Measurements from ENCODE around the gene UMODL1.
"Not testable (repeated sequence)": the region's sequence is repeated elsewhere in the genome, so short reads cannot be mapped to it uniquely, and the experiment has no call there.

The UMODL1 gene

GRCh38 chr21:42171091-42172053 lies 100.3 kb downstream of the UMODL1 start:
- peak in 1 of 2 donors; percentile 12 for DNase-seq

- peak in 1 of 2 donors; percentile 13 for DNase-seq
These were observed 101.7 kb downstream of the UMODL1 start for GRCh38 chr21:42172596-42173483.

- peak in 1 of 2 donors; percentile 6 for DNase-seq
These were observed 103.1 kb downstream of the UMODL1 start for GRCh38 chr21:42174173-42174572.

GRCh38 chr21:42175110-42175710 lies 104.1 kb downstream of the UMODL1 start:
- DNase-seq, result peak in 1 of 2 donors; percentile 11

GRCh38 chr21:42176859-42177258 lies 105.7 kb downstream of the UMODL1 start:
- no peak for DNase-seq

GRCh38 chr21:42179316-42179715 lies 108.2 kb downstream of the UMODL1 start:
- peak in 1 of 2 donors; percentile 4 for DNase-seq

GRCh38 chr21:42180001-42180400 lies 108.9 kb downstream of the UMODL1 start:
- DNase-seq, result not testable (repeated sequence)

GRCh38 chr21:42182713-42183371 lies 111.7 kb downstream of the UMODL1 start:
- DNase-seq, result no peak

- DNase-seq, result no peak
These were observed 112.5 kb downstream of the UMODL1 start for GRCh38 chr21:42183374-42184266.

GRCh38 chr21:42186591-42186990 lies 115.5 kb downstream of the UMODL1 start:
- no peak for DNase-seq

- peak; percentile 73 to 75 for DNase-seq
These were observed 117.0 kb downstream of the UMODL1 start for GRCh38 chr21:42187976-42188653.

- no peak for DNase-seq
These were observed 117.5 kb downstream of the UMODL1 start for GRCh38 chr21:42188663-42189062.

- DNase-seq, result no peak
These were observed 118.3 kb downstream of the UMODL1 start for GRCh38 chr21:42189431-42189830.

GRCh38 chr21:42189860-42190485 lies 118.9 kb downstream of the UMODL1 start:
- DNase-seq, result no peak

- no peak for DNase-seq
These were observed 119.4 kb downstream of the UMODL1 start for GRCh38 chr21:42190486-42190863.

- no peak for DNase-seq
These were observed 119.9 kb downstream of the UMODL1 start for GRCh38 chr21:42191064-42191463.

- no peak for DNase-seq
These were observed 120.8 kb downstream of the UMODL1 start for GRCh38 chr21:42191696-42192595.

Data from stimulated activated CD4-positive, alpha-beta T cell treated with anti-CD3 and anti-CD28 coated beads, Interleukin-2, amount 100 ng/mL, for 24 hours (primary cell).